Measurements from ENCODE around the gene SYT13.

- TF ChIP-seq CTCF (optimal IDR thresholded peaks at IDR 0.05 in 1 of 3, IDR thresholded peaks at IDR 0.05 in 1 of 3, conservative IDR thresholded peaks at IDR 0.05 in 1 of 3; ENCODE audit: extremely low read depth in 1 of 3, insufficient read depth in 2 of 3, low read length in 3 of 3) (no peak), EZH2 (IDR thresholded peaks at IDR 0.05; ENCODE audit: low read length) (no peak)
Observed at GRCh38 chr11:45219411-45219810, 66.7 kb downstream of the SYT13 start.

Data from keratinocyte (primary cell).